OCI-LY1 (cell line): ENCODE measurements around the gene UGT1A10.

Experiments used
- H2AFZ ChIP-seq: fragments of 200-600 bp; sonication (generic), shearing (Covaris generic); 2 replicates; pipeline ENCODE4 v1.6.0; 2014; ENCODE audit warnings: antibody characterized with exemption, mild to moderate bottlenecking, low read length
- H3F3A ChIP-seq: fragments of 200-600 bp; sonication (generic), shearing (Covaris generic); 2 replicates; pipeline ENCODE4 v1.6.0; 2014; ENCODE audit warnings: mild to moderate bottlenecking, antibody characterized with exemption, low read length, moderate library complexity; ENCODE audit not compliant: insufficient read depth
- H3K27ac ChIP-seq: fragments of 200-600 bp; sonication (generic); 2 replicates; pipeline ENCODE4 v1.5.1; 2014; ENCODE audit warnings: low read length, mixed run types, mild to moderate bottlenecking, low read depth; ENCODE audit not compliant: poor library complexity, severe bottlenecking
- H3K27me3 ChIP-seq: fragments of 200-600 bp; sonication (generic); 2 replicates; pipeline ENCODE4 v1.6.0; 2014; ENCODE audit warnings: antibody characterized with exemption, mild to moderate bottlenecking, low read length, moderate library complexity; ENCODE audit not compliant: insufficient read depth
- H3K36me3 ChIP-seq: fragments of 200-600 bp; sonication (generic); 2 replicates; pipeline ENCODE4 v1.6.1; 2014; ENCODE audit warnings: mild to moderate bottlenecking, antibody characterized with exemption, low read length, moderate library complexity, mixed read lengths; ENCODE audit not compliant: insufficient read depth
- H3K4me1 ChIP-seq: fragments of 200-600 bp; sonication (generic); 2 replicates; pipeline ENCODE4 v1.5.1; 2014; ENCODE audit warnings: mild to moderate bottlenecking, low read length, moderate library complexity; ENCODE audit not compliant: insufficient read depth, severe bottlenecking
- H3K4me2 ChIP-seq: fragments of 200-600 bp; sonication (generic), shearing (Covaris generic); 2 replicates; pipeline ENCODE4 v1.6.1; 2014; ENCODE audit warnings: low read length
- H3K4me3 ChIP-seq: fragments of 200-600 bp; sonication (generic); 2 replicates; pipeline ENCODE4 v1.5.1; 2014; ENCODE audit warnings: low read length, low read depth, mild to moderate bottlenecking, mixed read lengths; ENCODE audit not compliant: poor library complexity, severe bottlenecking
- H3K79me2 ChIP-seq: fragments of 200-600 bp; shearing (Covaris generic); 2 replicates; pipeline ENCODE4 v1.6.1; 2016; ENCODE audit warnings: mixed run types, low read length, mixed read lengths; ENCODE audit not compliant: insufficient read depth
- H3K9ac ChIP-seq: fragments of 200-600 bp; sonication (generic), shearing (Covaris generic); 2 replicates; pipeline ENCODE4 v1.6.1; 2014; ENCODE audit warnings: mild to moderate bottlenecking, low read length, mixed read lengths
- H3K9me2 ChIP-seq: fragments of 200-600 bp; sonication (generic), shearing (Covaris generic); 2 replicates; pipeline ENCODE4 v1.6.1; 2014; ENCODE audit warnings: low read depth, mild to moderate bottlenecking, low read length, mixed read lengths
- H3K9me3 ChIP-seq: fragments of 200-600 bp; shearing (Covaris generic); 2 replicates; pipeline ENCODE4 v1.6.1; 2014; ENCODE audit warnings: low read length, mixed read lengths
- H4K20me1 ChIP-seq: fragments of 200-600 bp; sonication (generic), shearing (Covaris generic); 2 replicates; pipeline ENCODE4 v1.6.0; 2016; ENCODE audit warnings: mild to moderate bottlenecking, low read length; ENCODE audit not compliant: insufficient read depth
- EZH2 ChIP-seq: fragments of 200-600 bp; sonication (generic), shearing (Covaris generic); IDR thresholded peaks from 2 replicates; pipeline ENCODE4 v1.8.0; 2017; ENCODE audit warnings: borderline replicate concordance, mixed run types, mild to moderate bottlenecking, antibody characterized with exemption, low read length, moderate library complexity, mixed read lengths
- TF ChIP-seq, protein P1 (sequence below): fragments of 200-600 bp; sonication (generic), shearing (Covaris generic); IDR thresholded peaks from 2 replicates; pipeline ENCODE4 v1.5.1; 2017; ENCODE audit warnings: mild to moderate bottlenecking, antibody characterized with exemption, low read length, moderate library complexity, mixed read lengths

The UGT1A10 gene

DNA sequence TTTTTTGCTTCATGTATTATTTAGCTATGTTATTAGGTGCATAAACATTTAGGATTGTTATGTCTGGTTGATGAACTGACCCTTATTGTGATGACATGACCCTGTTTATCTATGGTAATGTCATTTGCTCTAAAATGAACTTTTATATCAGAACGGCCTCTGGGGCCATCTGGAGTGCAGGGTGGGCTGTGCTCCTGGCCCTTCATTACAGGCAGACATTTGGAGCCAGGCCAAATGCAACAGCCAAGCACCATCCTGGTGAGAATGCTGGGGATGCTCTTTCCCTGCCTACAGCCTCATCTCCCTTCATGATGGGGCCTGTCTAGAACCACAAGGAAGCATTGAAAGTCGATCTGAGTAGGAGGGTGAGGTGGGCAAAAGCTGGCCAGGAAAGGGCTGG is 180.1 kb downstream of the UGT1A10 start:
- Histone ChIP-seq H3K4me1 (no peaks in the 10 kb centered on the region), H3K4me2 (no peak overlapping the region), H3K4me3 (no peak overlapping the region), H3K27me3 (peaks cover 4% of the 10 kb centered on the region; the same call in 1 of the 2 replicates), H3K36me3 (no peaks in the 10 kb centered on the region), H3K9me3 (no peaks in the 10 kb centered on the region), H3F3A (no peaks in the 10 kb centered on the region), H3K9me2 (no peaks in the 10 kb centered on the region), H4K20me1 (no peaks in the 10 kb centered on the region), H3K79me2 (no peaks in the 10 kb centered on the region), H3K27ac (no peak overlapping the region), H2AFZ (no peak overlapping the region), H3K9ac (no peak overlapping the region)
- TF ChIP-seq, protein P1, sequence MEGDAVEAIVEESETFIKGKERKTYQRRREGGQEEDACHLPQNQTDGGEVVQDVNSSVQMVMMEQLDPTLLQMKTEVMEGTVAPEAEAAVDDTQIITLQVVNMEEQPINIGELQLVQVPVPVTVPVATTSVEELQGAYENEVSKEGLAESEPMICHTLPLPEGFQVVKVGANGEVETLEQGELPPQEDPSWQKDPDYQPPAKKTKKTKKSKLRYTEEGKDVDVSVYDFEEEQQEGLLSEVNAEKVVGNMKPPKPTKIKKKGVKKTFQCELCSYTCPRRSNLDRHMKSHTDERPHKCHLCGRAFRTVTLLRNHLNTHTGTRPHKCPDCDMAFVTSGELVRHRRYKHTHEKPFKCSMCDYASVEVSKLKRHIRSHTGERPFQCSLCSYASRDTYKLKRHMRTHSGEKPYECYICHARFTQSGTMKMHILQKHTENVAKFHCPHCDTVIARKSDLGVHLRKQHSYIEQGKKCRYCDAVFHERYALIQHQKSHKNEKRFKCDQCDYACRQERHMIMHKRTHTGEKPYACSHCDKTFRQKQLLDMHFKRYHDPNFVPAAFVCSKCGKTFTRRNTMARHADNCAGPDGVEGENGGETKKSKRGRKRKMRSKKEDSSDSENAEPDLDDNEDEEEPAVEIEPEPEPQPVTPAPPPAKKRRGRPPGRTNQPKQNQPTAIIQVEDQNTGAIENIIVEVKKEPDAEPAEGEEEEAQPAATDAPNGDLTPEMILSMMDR: no peak
- TF ChIP-seq EZH2: no peak

DNA sequence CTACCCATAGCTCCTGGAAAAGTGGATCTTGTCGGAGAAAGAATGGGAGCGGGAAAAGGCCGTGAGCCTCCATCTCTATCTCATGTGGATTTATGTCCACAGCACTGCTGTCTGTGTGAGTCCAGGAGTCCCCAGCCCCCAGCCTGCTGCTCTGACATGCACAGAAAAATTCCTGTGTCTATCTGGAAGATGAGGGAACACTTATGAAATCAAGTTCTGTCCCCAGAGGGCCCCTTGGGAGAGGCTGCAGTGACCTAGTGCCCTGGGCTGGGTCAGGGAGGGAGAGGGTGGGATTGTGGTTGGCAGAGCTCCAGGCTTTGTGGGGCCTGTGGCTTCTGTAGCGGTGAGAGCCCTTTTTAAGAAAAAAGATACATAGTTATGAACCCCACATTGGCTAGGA is 180.5 kb downstream of the UGT1A10 start:
- Histone ChIP-seq H3K27ac (no peak overlapping the region), H3K4me1 (no peaks in the 10 kb centered on the region), H3K4me3 (no peak overlapping the region), H3K9me3 (no peaks in the 10 kb centered on the region), H2AFZ (no peak overlapping the region), H3K9me2 (no peaks in the 10 kb centered on the region), H3K27me3 (peaks cover 6% of the 10 kb centered on the region; the same call in 1 of the 2 replicates), H3K79me2 (no peaks in the 10 kb centered on the region), H3K36me3 (no peaks in the 10 kb centered on the region), H3F3A (no peaks in the 10 kb centered on the region), H3K4me2 (no peak overlapping the region), H4K20me1 (no peaks in the 10 kb centered on the region), H3K9ac (no peak overlapping the region)
- no peak for TF ChIP-seq EZH2
- TF ChIP-seq, protein P1: no peak

DNA sequence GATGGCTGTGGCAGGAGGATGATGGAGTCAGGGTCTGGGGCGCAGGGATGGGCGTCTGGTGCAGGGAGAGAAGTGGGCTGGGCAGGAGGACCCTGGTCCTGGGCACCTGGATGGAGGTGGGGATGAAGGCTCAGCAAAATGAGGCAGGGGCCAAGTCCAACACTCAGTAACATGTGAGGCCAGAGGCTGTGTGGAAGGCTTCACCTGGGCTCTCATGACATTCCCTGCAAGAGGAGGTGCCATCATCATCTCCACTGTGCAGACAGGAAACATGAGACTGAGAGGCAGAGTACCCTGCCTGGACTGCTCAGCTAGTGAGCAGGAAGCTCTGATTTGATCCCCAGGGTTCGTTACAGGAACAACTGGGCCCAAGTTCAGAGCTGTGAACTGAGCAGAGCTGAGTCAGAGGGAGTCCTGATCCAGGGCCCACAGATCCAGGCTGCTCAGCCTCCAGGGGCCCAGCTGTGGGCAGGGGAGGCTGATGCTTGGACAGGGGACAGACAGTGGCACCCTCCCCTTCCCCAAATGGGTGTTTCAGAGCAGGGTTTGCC is 181.2 kb downstream of the UGT1A10 start:
- no peak overlapping the region for H3K4me3 ChIP-seq
- no peak for TF ChIP-seq EZH2
- TF ChIP-seq, protein P1: no peak
- H3K79me2 ChIP-seq: no peaks in the 10 kb centered on the region
- H3K4me2 ChIP-seq: no peak overlapping the region
- H3F3A ChIP-seq: no peaks in the 10 kb centered on the region
- H3K27ac ChIP-seq: no peak overlapping the region
- no peaks in the 10 kb centered on the region for H3K36me3 ChIP-seq
- no peaks in the 10 kb centered on the region for H3K9me3 ChIP-seq
- no peaks in the 10 kb centered on the region for H3K9me2 ChIP-seq
- no peak overlapping the region for H2AFZ ChIP-seq
- no peaks in the 10 kb centered on the region for H4K20me1 ChIP-seq
- H3K9ac ChIP-seq: no peak overlapping the region
- H3K27me3 ChIP-seq: peaks cover 9% of the 10 kb centered on the region; the same call in 1 of the 2 replicates
- no peaks in the 10 kb centered on the region for H3K4me1 ChIP-seq
